ENCODE results near the gene ROBO4. TPM values are rescaled to one million over a fixed set of nuclear protein-coding genes. Genes with fewer than 3 reads are reported as not detected.

Gene ROBO4
- total and polyA plus RNA-seq, 8 donors, result 1.8 to 49.6 (median 6.1) TPM

DNA sequence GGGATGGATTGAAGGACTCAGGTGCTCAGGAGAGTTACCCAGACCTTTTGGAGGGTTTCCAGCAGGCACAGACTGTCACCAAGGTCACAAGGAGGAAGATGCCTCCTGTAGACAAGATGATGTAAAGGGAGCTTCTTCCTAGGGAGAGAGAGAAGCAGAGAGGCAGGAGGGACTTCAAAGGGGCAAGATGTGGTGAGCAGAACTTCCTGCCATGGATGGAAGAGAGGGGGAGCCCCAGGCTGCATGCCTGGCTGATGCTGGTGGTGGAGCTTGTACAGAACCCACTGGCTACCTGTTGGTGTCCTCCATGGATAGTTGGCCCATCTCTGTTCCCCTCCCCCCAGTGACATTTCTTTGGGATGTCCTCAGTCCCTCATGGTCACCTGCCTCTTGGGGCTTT is 25.6 kb upstream of the ROBO4 start:
- no peak for DNase-seq
- intact Hi-C loops (cut with DNase I; ENCODE audit: low total_unique reads), result no loop called here
- Histone ChIP-seq H3K27me3 (peaks cover 0 to 29% (median 15%) of the 10 kb centered on the region in 3 donors), H3K27ac (no peak overlapping the region), H3K4me1 (peaks cover 7 to 11% (median 9%) of the 10 kb centered on the region in 4 donors), H3K9me3 (no peaks in the 10 kb centered on the region), H3K36me3 (no peaks in the 10 kb centered on the region), H3K4me3 (no peak overlapping the region)
- TF ChIP-seq POLR2A (IDR thresholded peaks at IDR 0.05) (no peak), POLR2AphosphoS5 (IDR thresholded peaks at IDR 0.05) (no peak), EP300 (IDR thresholded peaks at IDR 0.05) (no peak)
- TF ChIP-seq, protein P1, sequence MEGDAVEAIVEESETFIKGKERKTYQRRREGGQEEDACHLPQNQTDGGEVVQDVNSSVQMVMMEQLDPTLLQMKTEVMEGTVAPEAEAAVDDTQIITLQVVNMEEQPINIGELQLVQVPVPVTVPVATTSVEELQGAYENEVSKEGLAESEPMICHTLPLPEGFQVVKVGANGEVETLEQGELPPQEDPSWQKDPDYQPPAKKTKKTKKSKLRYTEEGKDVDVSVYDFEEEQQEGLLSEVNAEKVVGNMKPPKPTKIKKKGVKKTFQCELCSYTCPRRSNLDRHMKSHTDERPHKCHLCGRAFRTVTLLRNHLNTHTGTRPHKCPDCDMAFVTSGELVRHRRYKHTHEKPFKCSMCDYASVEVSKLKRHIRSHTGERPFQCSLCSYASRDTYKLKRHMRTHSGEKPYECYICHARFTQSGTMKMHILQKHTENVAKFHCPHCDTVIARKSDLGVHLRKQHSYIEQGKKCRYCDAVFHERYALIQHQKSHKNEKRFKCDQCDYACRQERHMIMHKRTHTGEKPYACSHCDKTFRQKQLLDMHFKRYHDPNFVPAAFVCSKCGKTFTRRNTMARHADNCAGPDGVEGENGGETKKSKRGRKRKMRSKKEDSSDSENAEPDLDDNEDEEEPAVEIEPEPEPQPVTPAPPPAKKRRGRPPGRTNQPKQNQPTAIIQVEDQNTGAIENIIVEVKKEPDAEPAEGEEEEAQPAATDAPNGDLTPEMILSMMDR (IDR thresholded peaks at IDR 0.05), result no peak

DNA sequence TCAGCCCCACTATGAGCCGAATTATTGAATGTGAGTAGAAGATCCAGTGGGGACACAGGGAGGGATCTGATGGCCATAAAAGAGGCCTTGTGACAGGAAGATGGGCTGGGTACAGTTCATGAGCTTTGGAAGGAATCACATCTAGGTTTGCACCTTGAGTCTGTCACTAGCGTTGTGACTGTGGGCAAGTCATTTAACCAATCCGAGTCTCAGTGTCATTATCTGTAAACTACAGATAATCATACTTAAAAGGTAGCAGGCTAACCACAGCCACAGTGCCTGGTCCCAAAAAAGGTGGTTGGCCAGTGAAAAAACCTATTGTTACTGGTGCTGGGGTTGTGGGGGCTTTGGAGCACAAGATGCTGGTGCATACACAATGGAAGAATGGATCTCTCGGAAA is 25.2 kb upstream of the ROBO4 start:
- DNase-seq, result no peak
- Histone ChIP-seq H3K4me3 (no peak overlapping the region), H3K27ac (no peak overlapping the region), H3K27me3 (peaks cover 0 to 32% (median 15%) of the 10 kb centered on the region in 3 donors), H3K9me3 (no peaks in the 10 kb centered on the region), H3K4me1 (peaks cover 7 to 11% (median 9%) of the 10 kb centered on the region in 4 donors), H3K36me3 (no peaks in the 10 kb centered on the region)
- intact Hi-C loops (cut with DNase I; ENCODE audit: low total_unique reads), result no loop called here
- WGBS, 5 donors, result 82 to 89% (median 85%) methylated on average over 4 of the region's 4 CpGs
- no peak for TF ChIP-seq EP300 (IDR thresholded peaks at IDR 0.05)
- no peak for TF ChIP-seq POLR2A (IDR thresholded peaks at IDR 0.05)
- no peak for TF ChIP-seq POLR2AphosphoS5 (IDR thresholded peaks at IDR 0.05)
- TF ChIP-seq, protein P1 (IDR thresholded peaks at IDR 0.05), result no peak

DNA sequence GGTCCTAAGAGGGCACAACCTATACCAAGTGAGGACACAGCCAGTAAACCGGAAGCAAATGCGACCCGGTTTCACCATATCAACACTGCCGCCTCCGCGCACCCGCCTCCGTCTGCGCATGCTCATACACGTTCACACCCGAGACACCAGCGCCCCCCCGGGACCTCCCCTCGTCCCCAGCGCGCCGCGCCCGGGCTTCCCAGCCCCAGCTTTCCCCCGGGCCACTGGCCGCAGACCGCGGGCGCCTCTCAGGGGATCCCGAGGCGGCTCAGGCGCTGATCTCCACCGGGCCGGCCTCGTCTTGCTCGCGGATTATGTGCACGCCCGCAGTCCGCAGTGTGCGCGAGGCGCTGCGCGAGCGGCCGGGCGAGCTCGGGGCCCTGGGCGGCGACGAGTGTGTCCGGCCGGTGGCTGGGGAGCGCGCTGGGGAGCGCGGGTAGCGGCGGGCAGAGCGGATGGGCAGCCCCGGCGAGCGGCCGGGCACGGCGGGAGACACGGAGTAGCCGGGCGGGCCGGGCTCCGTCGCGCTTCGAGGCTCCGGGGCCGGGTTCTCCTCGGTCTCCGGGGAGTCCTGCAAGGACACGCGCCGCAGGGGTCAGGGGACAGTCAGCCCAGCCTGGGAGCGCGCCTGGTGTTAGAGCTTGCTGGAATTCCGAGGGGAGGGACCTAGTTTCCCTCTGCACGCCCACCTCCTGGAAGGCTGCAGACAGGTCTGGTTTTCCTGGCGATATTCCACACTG is 23.4 kb upstream of the ROBO4 start:
- TF ChIP-seq POLR2A (IDR thresholded peaks at IDR 0.05) (no peak), EP300 (IDR thresholded peaks at IDR 0.05) (no peak), POLR2AphosphoS5 (IDR thresholded peaks at IDR 0.05) (no peak)
- TF ChIP-seq, protein P1 (IDR thresholded peaks at IDR 0.05), result no peak
- H3K27ac ChIP-seq, result peak overlapping the region; percentile 14 to 68 (median 50)
- intact Hi-C loops (cut with DNase I; ENCODE audit: low total_unique reads), result no loop called here
- WGBS, 5 donors, result 6 to 17% (median 10%) methylated on average over 40 to 82 of the region's 82 CpGs
- peak overlapping the region; percentile 45 to 49 (median 46) for H3K4me3 ChIP-seq
- H3K9me3 ChIP-seq, result no peaks in the 10 kb centered on the region
- peaks cover 7 to 11% (median 9%) of the 10 kb centered on the region in 4 donors for H3K4me1 ChIP-seq
- peaks cover 0 to 39% (median 15%) of the 10 kb centered on the region in 3 donors for H3K27me3 ChIP-seq
- DNase-seq, result peak; percentile 54 to 93
- no peaks in the 10 kb centered on the region for H3K36me3 ChIP-seq

DNA sequence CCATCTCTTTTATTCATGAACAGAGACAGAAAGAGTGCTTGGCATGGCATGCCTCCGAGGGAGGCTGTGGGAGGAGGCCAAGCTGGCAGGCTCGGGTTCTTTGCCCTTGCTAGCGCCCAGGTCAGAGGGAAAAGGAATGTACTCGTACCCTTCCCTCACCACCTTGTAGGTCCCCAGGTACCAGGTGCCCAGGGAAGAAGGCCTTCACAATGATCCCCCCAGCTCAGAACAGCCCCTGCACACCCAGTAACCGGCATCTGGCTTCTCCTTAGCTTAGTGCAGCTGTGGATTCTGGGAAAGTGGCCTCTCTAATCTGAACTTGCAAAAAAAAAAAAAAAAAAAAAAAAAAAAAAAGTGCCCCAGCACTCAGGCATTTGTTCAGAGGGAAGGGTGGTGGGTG is 22.7 kb upstream of the ROBO4 start:
- H3K9me3 ChIP-seq, result no peaks in the 10 kb centered on the region
- H3K4me1 ChIP-seq, result peaks cover 7 to 11% (median 9%) of the 10 kb centered on the region in 4 donors
- no peak for DNase-seq
- 92 to 97% (median 95%) methylated on average over 5 of the region's 5 CpGs for WGBS, 5 donors
- no peaks in the 10 kb centered on the region for H3K36me3 ChIP-seq
- peak overlapping the region in 2 of 4 donors; percentile 45 to 49 for H3K4me3 ChIP-seq
- H3K27ac ChIP-seq, result no peak overlapping the region
- peaks cover 0 to 39% (median 15%) of the 10 kb centered on the region in 3 donors for H3K27me3 ChIP-seq
- intact Hi-C loops (cut with DNase I; ENCODE audit: low total_unique reads), result no loop called here
- no peak for TF ChIP-seq EP300 (IDR thresholded peaks at IDR 0.05)
- TF ChIP-seq, protein P1 (IDR thresholded peaks at IDR 0.05), result no peak
- TF ChIP-seq POLR2A (IDR thresholded peaks at IDR 0.05), result no peak
- no peak for TF ChIP-seq POLR2AphosphoS5 (IDR thresholded peaks at IDR 0.05)

Measured in stomach (tissue), 9 donors.